ENCODE results near the gene REM2.

DNA sequence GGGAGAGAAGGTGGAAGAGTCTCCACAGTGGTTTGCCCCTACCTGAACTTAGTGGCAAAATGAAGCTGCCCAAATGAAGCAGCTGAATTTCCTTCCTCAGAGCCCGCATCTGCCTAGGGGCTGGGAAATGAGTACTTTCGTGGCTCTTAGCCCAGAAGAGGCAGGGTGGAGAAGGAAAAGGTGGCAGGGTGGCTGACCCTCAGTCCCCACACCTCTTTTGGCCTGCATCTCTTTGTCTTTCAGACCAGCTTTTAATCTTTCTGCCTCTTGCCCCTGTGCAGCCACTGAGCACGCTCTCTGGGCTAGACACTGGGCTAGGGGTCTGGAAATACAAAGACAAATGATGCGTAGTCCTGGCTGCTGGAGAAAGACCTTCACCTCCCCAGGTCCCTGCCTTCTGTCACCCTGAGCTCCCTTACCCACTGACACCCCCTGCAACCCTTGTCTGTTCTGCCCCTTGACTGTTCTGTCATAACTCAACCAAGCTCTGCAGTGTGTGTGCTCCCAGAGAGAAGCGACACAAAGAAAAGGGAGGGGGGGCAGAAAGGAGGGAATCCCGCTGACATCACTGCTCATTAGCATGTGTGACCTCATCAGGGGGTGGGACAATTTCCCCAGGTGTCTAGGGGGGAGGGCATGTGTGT lies 371 bp upstream of the REM2 start:
- TF ChIP-seq CTBP1 (IDR thresholded peaks at IDR 0.05; ENCODE audit: borderline replicate concordance) (no peak), BHLHE40 (IDR thresholded peaks at IDR 0.05; ENCODE audit: borderline replicate concordance) (no peak), ELF4 (IDR thresholded peaks at IDR 0.05) (no peak), HDGF (IDR thresholded peaks at IDR 0.05; ENCODE audit: borderline replicate concordance) (no peak), SP1 (IDR thresholded peaks at IDR 0.05) (no peak)
